Vagina (tissue), 2 donors: ENCODE measurements around the gene DES.

ENCODE experiments used
- POLR2A ChIP-seq, 2 donors: fragments of 450-650 bp; IDR thresholded peaks; one replicate each; pipeline ENCODE4 v1.6.1; 2017; ENCODE audit warnings: antibody characterized with exemption in 2 of 2, mild to moderate bottlenecking in 2 of 2, moderate library complexity in 2 of 2
- POLR2AphosphoS5 ChIP-seq, 2 donors: sonication (generic); formaldehyde crosslinking; IDR thresholded peaks; one replicate each; pipeline ENCODE4 v1.9.0; 2017; ENCODE audit warnings: antibody characterized with exemption in 2 of 2, mild to moderate bottlenecking in 2 of 2, low read depth in 1 of 2; ENCODE audit not compliant: insufficient read depth in 1 of 2
- TF ChIP-seq, protein P1 (sequence below), 3 experiments: fragments of 450-650 bp in 2 of 3; fragments of 200-600 bp in 1 of 3; sonication (generic) in 1 of 3; IDR thresholded peaks; one replicate each; pipeline ENCODE4 v1.5.1; 2017 to 2019; ENCODE audit warnings: antibody characterized with exemption in 3 of 3, mild to moderate bottlenecking in 2 of 3, moderate library complexity in 2 of 3

DNA sequence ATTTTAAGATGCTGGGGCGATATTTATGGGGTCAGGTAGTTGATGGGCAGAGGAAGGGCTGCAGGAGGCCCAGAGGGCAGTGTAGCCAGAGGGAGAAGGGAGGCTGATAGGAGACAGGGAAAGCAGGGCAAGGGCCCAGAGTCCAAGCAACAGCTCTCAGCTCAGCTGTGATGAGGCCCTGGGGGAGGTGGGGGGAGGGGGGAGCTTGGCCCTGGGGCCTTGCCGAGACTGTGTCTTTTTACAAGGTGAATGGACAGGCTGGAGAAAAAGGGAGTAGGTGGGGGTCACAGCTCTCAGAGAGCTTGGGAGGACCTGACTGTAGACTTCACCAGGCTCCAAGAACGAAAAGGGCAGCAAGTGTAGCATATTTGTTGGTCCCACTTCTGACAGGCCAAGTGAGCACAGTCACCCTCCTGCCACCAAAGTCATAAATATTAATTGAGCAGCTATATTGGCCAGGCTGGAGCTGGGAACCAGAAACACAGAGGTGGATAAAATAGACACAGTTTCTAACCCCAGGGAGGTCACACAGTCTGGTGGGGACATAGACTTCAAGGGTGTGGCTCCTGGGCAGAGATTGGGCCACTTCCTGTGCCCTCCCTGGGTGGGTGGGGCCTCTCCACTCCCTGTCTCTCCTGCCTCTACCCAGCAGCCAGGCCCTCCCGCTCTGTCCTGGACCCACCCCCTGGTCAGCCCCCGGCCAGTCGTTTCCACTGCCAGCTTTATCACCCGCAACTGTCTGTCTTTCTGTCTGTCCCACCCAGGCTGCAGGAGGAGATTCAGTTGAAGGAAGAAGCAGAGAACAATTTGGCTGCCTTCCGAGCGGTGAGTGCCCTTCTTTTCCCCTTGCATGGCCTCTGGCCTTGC is 1.4 kb downstream of the DES start:
- TF ChIP-seq, protein P1, sequence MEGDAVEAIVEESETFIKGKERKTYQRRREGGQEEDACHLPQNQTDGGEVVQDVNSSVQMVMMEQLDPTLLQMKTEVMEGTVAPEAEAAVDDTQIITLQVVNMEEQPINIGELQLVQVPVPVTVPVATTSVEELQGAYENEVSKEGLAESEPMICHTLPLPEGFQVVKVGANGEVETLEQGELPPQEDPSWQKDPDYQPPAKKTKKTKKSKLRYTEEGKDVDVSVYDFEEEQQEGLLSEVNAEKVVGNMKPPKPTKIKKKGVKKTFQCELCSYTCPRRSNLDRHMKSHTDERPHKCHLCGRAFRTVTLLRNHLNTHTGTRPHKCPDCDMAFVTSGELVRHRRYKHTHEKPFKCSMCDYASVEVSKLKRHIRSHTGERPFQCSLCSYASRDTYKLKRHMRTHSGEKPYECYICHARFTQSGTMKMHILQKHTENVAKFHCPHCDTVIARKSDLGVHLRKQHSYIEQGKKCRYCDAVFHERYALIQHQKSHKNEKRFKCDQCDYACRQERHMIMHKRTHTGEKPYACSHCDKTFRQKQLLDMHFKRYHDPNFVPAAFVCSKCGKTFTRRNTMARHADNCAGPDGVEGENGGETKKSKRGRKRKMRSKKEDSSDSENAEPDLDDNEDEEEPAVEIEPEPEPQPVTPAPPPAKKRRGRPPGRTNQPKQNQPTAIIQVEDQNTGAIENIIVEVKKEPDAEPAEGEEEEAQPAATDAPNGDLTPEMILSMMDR (IDR thresholded peaks at IDR 0.05), result no peak
- TF ChIP-seq POLR2AphosphoS5 (IDR thresholded peaks at IDR 0.05; ENCODE audit: insufficient read depth in 1 of 2, low read depth in 1 of 2) (no peak), POLR2A (IDR thresholded peaks at IDR 0.05) (no peak)
